ENCODE data around the gene C19orf44. TPM values are rescaled to one million over a fixed set of nuclear protein-coding genes. Genes with fewer than 3 reads are reported as not detected.

Gene C19orf44
- total RNA-seq, 3 donors from 2014 or later: 5.9 to 11.1 (median 6.4) TPM

- Histone ChIP-seq H3K4me1 (no peaks in the 10 kb centered on the region), H3K27ac (no peak overlapping the region), H3K36me3 (no peaks in the 10 kb centered on the region), H3K27me3 (no peaks in the 10 kb centered on the region), H3K4me3 (no peak overlapping the region), H3K9me3 (no peaks in the 10 kb centered on the region)
- TF ChIP-seq POLR2AphosphoS5 (IDR thresholded peaks at IDR 0.05) (no peak), CTCF (IDR thresholded peaks at IDR 0.05) (no peak), POLR2A (IDR thresholded peaks at IDR 0.05) (no peak)
- no peak for DNase-seq (ENCODE audit: low spot score in 2 of 2)
- intact Hi-C loops (cut with DNase I; ENCODE audit: low total_unique reads): loop anchor here (1.0 kb wide), 1 partner anchor 11 kb away; no protein-coding TSS in a partner anchor
These were observed 65.2 kb downstream of the C19orf44 start for GRCh38 chr19:16561382-16561781.

- Histone ChIP-seq H3K9me3 (no peaks in the 10 kb centered on the region), H3K36me3 (no peaks in the 10 kb centered on the region), H3K4me1 (no peaks in the 10 kb centered on the region), H3K4me3 (no peak overlapping the region), H3K27me3 (no peaks in the 10 kb centered on the region), H3K27ac (no peak overlapping the region)
- intact Hi-C loops (cut with DNase I; ENCODE audit: low total_unique reads): no loop called here
- TF ChIP-seq POLR2AphosphoS5 (IDR thresholded peaks at IDR 0.05): no peak
- no peak for TF ChIP-seq CTCF (IDR thresholded peaks at IDR 0.05)
- TF ChIP-seq POLR2A (IDR thresholded peaks at IDR 0.05): no peak
- no peak for DNase-seq (ENCODE audit: low spot score in 2 of 2)
These were observed 66.4 kb downstream of the C19orf44 start for GRCh38 chr19:16562608-16563025.

- Histone ChIP-seq H3K36me3 (no peaks in the 10 kb centered on the region), H3K4me3 (no peak overlapping the region), H3K27ac (no peak overlapping the region), H3K9me3 (no peaks in the 10 kb centered on the region), H3K27me3 (no peaks in the 10 kb centered on the region), H3K4me1 (no peaks in the 10 kb centered on the region)
- intact Hi-C loops (cut with DNase I; ENCODE audit: low total_unique reads): no loop called here
- no peak for DNase-seq (ENCODE audit: low spot score in 2 of 2)
- TF ChIP-seq POLR2A (IDR thresholded peaks at IDR 0.05) (no peak), POLR2AphosphoS5 (IDR thresholded peaks at IDR 0.05) (no peak), CTCF (IDR thresholded peaks at IDR 0.05) (no peak)
These were observed 68.6 kb downstream of the C19orf44 start for GRCh38 chr19:16564842-16565241.

- TF ChIP-seq CTCF (IDR thresholded peaks at IDR 0.05): no peak
- TF ChIP-seq POLR2A (IDR thresholded peaks at IDR 0.05): no peak
- TF ChIP-seq POLR2AphosphoS5 (IDR thresholded peaks at IDR 0.05): peak in 1 of 3 donors; percentile 28
- Histone ChIP-seq H3K36me3 (no peaks in the 10 kb centered on the region), H3K27me3 (no peaks in the 10 kb centered on the region), H3K4me1 (peaks cover 0 to 3% of the 10 kb centered on the region in 2 donors), H3K27ac (peak overlapping the region in 1 of 2 donors; percentile 57), H3K4me3 (no peak overlapping the region), H3K9me3 (no peaks in the 10 kb centered on the region)
- intact Hi-C loops (cut with DNase I; ENCODE audit: low total_unique reads): no loop called here
- peak in 1 of 2 donors; percentile 45 for DNase-seq (ENCODE audit: low spot score in 2 of 2)
These were observed 70.0 kb downstream of the C19orf44 start for GRCh38 chr19:16566161-16566560.

- no peaks in the 10 kb centered on the region for H3K27me3 ChIP-seq
- no peaks in the 10 kb centered on the region for H3K9me3 ChIP-seq
- H3K36me3 ChIP-seq: no peaks in the 10 kb centered on the region
- no peak for DNase-seq (ENCODE audit: low spot score in 2 of 2)
- no peak overlapping the region for H3K4me3 ChIP-seq
- peaks cover 0 to 8% of the 10 kb centered on the region in 2 donors for H3K4me1 ChIP-seq
- no peak for TF ChIP-seq CTCF (IDR thresholded peaks at IDR 0.05)
- TF ChIP-seq POLR2A (IDR thresholded peaks at IDR 0.05): no peak
- no peak for TF ChIP-seq POLR2AphosphoS5 (IDR thresholded peaks at IDR 0.05)
- H3K27ac ChIP-seq: peak overlapping the region in 1 of 2 donors; percentile 57
- intact Hi-C loops (cut with DNase I; ENCODE audit: low total_unique reads): no loop called here
These were observed 70.5 kb downstream of the C19orf44 start for GRCh38 chr19:16566702-16567101.

Measured in breast epithelium (tissue), 4 donors.